A549 (cell line): ENCODE data around the gene KCND1. TPM values are rescaled to one million over a fixed set of nuclear protein-coding genes. Genes with fewer than 3 reads are reported as not detected.
A peak's percentile ranks its signal among the peaks of the same experiment; 100 is the strongest.

Experiments used
- ATAC-seq, 2 experiments: fragments of 200-7000 bp in 1 of 2; fragments of >200 bp in 1 of 2; cut with Nextera tagmentation in 1 of 2; cut with Tn5 transposase in 1 of 2; 3 replicates each; pipeline versions ENCODE4 v1.8.0 to v1.9.1; 2018 to 2020; ENCODE audit warnings: mild to moderate bottlenecking in 1 of 2, moderate library complexity in 1 of 2
- CTCF ChIA-PET: fragments of 300-600 bp; sonication (Branson Sonifier 250); formaldehyde crosslinking; extraction: SDS; loops from one replicate; lab custom pipeline; 2021; ENCODE audit warnings: antibody characterized with exemption, inconsistent platforms; lab: Yijun Ruan, JAX
- POLR2A ChIA-PET: fragments of 350-600 bp; formaldehyde crosslinking; extraction: SDS; loops from one replicate; lab custom pipeline; 2021; ENCODE audit warnings: antibody characterized with exemption, inconsistent platforms; lab: Yijun Ruan, JAX
- DNase-seq, 2 experiments: peaks; one replicate each; pipeline versions ENCODE4 v3.0.0 to v3.0.0-alpha.2; 2011 to 2016; ENCODE audit warnings: low read depth in 1 of 2, low spot score in 1 of 2
- FAIRE-seq: peaks from 2 replicates; lab custom pipeline; 2011; peaks lifted over from hg19 to GRCh38; lab: Jason Lieb, UNC
- H3K27ac ChIP-seq, 2 experiments: fragments of >200 bp; sonication (Bioruptor Twin); formaldehyde crosslinking; 3 replicates each; pipeline ENCODE4 v1.5.1; 2016 to 2017
- H3K4me1 ChIP-seq: fragments of >200 bp; sonication (Bioruptor Twin); formaldehyde crosslinking; 3 replicates; pipeline ENCODE4 v1.6.1; 2016
- H3K4me2 ChIP-seq: fragments of >200 bp; sonication (Bioruptor Twin); formaldehyde crosslinking; 3 replicates; pipeline ENCODE4 v1.6.1; 2016
- H3K4me3 ChIP-seq: fragments of >200 bp; sonication (Bioruptor Twin); formaldehyde crosslinking; 3 replicates; pipeline ENCODE4 v1.5.1; 2016
- H3K9me3 ChIP-seq: fragments of >200 bp; sonication (Bioruptor Twin); formaldehyde crosslinking; 3 replicates; pipeline ENCODE4 v1.6.1; 2016
- CBX2 ChIP-seq: fragments of 200-600 bp; sonication (generic); IDR thresholded peaks from 2 replicates; pipeline ENCODE4 v1.6.1; 2016; ENCODE audit warnings: low read depth, mild to moderate bottlenecking, borderline replicate concordance
- EHF ChIP-seq: fragments of 250-450 bp; sonication (Bioruptor Pico); IDR thresholded peaks from 2 replicates; pipeline ENCODE4 v1.5.0; 2020; ENCODE audit warnings: mild to moderate bottlenecking
- EP300 ChIP-seq, 2 experiments: fragments of >200 bp; sonication (Bioruptor Twin); formaldehyde crosslinking; IDR thresholded peaks; 2 replicates in 1 of 2; 3 replicates in 1 of 2; pipeline ENCODE4 v1.6.1; 2016 to 2017
- ESRRA ChIP-seq: fragments of 150-350 bp; IDR thresholded peaks from 2 replicates; pipeline ENCODE4 v1.6.1; 2014; ENCODE audit warnings: mild to moderate bottlenecking, low read length, borderline replicate concordance
- GATA3 ChIP-seq: IDR thresholded peaks from 2 replicates; pipeline ENCODE4 v1.6.1; 2012; ENCODE audit warnings: borderline replicate concordance
- JUN ChIP-seq, 2 experiments: fragments of >200 bp; sonication (Bioruptor Twin); formaldehyde crosslinking; IDR thresholded peaks; 2 replicates in 1 of 2; 3 replicates in 1 of 2; pipeline ENCODE4 v1.6.1; 2016 to 2017
- KDM1A ChIP-seq: fragments of 200-600 bp; sonication (generic); IDR thresholded peaks from 2 replicates; pipeline ENCODE4 v1.6.1; 2016; ENCODE audit warnings: low read depth, mild to moderate bottlenecking
- MAZ ChIP-seq: fragments of 150-350 bp; IDR thresholded peaks from 2 replicates; pipeline ENCODE4 v1.6.1; 2014; ENCODE audit warnings: antibody characterized with exemption, low read depth, low read length, borderline replicate concordance
- MYC ChIP-seq: IDR thresholded peaks from 2 replicates; pipeline ENCODE4 v1.6.1; 2012; ENCODE audit warnings: mild to moderate bottlenecking, inconsistent platforms, low read length, improper control_type of control experiment, borderline replicate concordance
- NFE2L2 ChIP-seq: fragments of 150-350 bp; conservative IDR thresholded peaks from 2 replicates; pipeline ENCODE4 v1.6.1; 2014; ENCODE audit warnings: low read length
- PHF8 ChIP-seq: fragments of 200-600 bp; sonication (generic); IDR thresholded peaks from 2 replicates; pipeline ENCODE4 v1.6.1; 2016; ENCODE audit warnings: low read depth, mild to moderate bottlenecking, antibody characterized with exemption, moderate library complexity, borderline replicate concordance
- POLR2A ChIP-seq: IDR thresholded peaks from 2 replicates; pipeline ENCODE4 v1.6.1; 2012; ENCODE audit warnings: mild to moderate bottlenecking, low read length
- POLR2AphosphoS2 ChIP-seq: conservative IDR thresholded peaks from 2 replicates; pipeline ENCODE4 v1.6.1; 2012; ENCODE audit warnings: low read length, improper control_type of control experiment, inconsistent platforms
- RCOR1 ChIP-seq: fragments of 150-350 bp; IDR thresholded peaks from 2 replicates; pipeline ENCODE4 v1.6.1; 2014; ENCODE audit warnings: antibody characterized with exemption, low read length, low read depth
- SREBF2 ChIP-seq: fragments of 450-650 bp; IDR thresholded peaks from 2 replicates; pipeline ENCODE4 v1.6.1; 2014; ENCODE audit warnings: mild to moderate bottlenecking, moderate library complexity
- WGBS: methylation state at CpG from one replicate; pipeline ENCODE4 v1.1.6; 2017; ENCODE audit errors: missing lambda C conversion rate; 5-methylcytosine and 5-hydroxymethylcytosine counted together
- polyA plus RNA-seq, 4 experiments: library from polyadenylated mRNA; depleted of rRNA in 3 of 4; stranded (reverse); fragments of >200 nt; fragmentation: RNase III in 1 of 4; extraction: RNeasy Plus Mini Kit Qiagen cat#74134 plus additional on column Dnase treatment in 1 of 4; gene quantifications; 2 replicates in 3 of 4; 3 replicates in 1 of 4; pipeline ENCODE4 v1.2.3, GENCODE V29; 2011 to 2017
- TF ChIP-seq, protein P1 (sequence below): fragments of >200 bp; sonication (Bioruptor Twin); formaldehyde crosslinking; IDR thresholded peaks from 3 replicates; pipeline ENCODE4 v1.5.1; 2016
- TF ChIP-seq, protein P2 (sequence below): IDR thresholded peaks from 2 replicates; pipeline ENCODE4 v1.6.1; 2012
- TF ChIP-seq, protein P3 (sequence below): fragments of 450-650 bp; IDR thresholded peaks from 2 replicates; pipeline ENCODE4 v1.6.1; 2014; ENCODE audit warnings: antibody characterized with exemption
- TF ChIP-seq, protein P4 (sequence below): fragments of >200 bp; sonication (Bioruptor Twin); formaldehyde crosslinking; IDR thresholded peaks from 3 replicates; pipeline ENCODE4 v1.6.1; 2016
- TF ChIP-seq, protein P5 (sequence below): fragments of 200-600 bp; sonication (generic); IDR thresholded peaks from 2 replicates; pipeline ENCODE4 v1.6.1; 2016; ENCODE audit warnings: antibody characterized with exemption, mild to moderate bottlenecking, moderate library complexity
- TF ChIP-seq, protein P6 (sequence below): IDR thresholded peaks from 2 replicates; pipeline ENCODE4 v1.6.1; 2012; ENCODE audit warnings: low read depth, borderline replicate concordance
- TF ChIP-seq, protein P7 (sequence below): IDR thresholded peaks from 2 replicates; pipeline ENCODE4 v1.6.1; 2012

The KCND1 gene
- polyA plus RNA-seq, 2 of the 4 experiments (the other 2 are of a cell fraction): 0.59 to 0.79 TPM

DNA sequence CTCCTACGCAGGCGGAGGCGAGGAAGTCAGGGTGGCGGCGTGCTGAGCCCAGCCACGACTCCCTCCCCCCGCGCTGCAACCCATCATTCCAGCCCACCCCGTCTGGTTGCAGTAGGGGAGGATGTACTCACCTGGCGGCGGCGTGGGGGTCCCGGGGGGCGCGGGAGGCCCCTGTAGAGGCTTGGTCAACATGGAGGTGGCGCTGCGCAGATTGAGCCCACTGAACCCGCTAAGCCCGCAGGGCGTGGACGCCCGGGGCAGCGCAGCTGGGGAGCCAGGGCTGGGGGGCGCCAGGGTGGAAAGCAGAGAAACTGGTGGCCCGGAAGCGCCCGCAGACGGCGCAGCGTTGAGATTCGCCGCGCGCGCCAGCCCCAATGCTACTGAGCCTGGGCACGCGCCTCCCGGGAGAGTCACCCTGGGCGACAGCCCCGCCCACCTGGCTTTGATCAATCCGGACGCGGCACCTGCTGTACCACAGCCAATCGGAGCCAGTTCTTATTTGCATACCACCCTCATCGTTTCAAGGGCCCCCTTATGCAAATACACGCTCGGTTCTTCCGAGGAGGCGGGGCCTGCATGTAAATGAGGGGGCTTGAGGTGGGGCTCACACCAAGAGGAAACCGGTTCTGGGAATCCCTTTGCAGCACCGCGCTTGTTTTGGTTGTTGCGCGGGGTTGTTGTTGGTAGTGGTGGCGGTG lies 52.9 kb downstream of the KCND1 start, which contains the start of gene PIM2:
PIM2 (minus strand) TSS at position 382 of the 698 bp plus-strand sequence; CDS start at position 192, 190 bp downstream.
- DNase-seq: peak; percentile 80 to 87
- Histone ChIP-seq H3K4me3 (peak within 1 kb of the TSS; percentile 87), H3K27ac (peak within 1 kb of the TSS; percentile 92 to 95), H3K9me3 (no peaks in the 10 kb centered on the region), H3K4me1 (peaks cover 13% of the 10 kb centered on the region), H3K4me2 (peak within 1 kb of the TSS; percentile 99)
- 17% methylated on average over 16 of the region's 55 CpGs for WGBS
- ChIA-PET CTCF (interaction anchor here (1.1 kb wide), 1 partner anchor 27 kb away, joined by 3 read pairs; no protein-coding TSS in a partner anchor), POLR2A (no interaction called here)
- peak; percentile 89 for FAIRE-seq
- ATAC-seq: peak; percentile 77 to 88
- TF ChIP-seq NFE2L2: no peak
- TF ChIP-seq, protein P1, sequence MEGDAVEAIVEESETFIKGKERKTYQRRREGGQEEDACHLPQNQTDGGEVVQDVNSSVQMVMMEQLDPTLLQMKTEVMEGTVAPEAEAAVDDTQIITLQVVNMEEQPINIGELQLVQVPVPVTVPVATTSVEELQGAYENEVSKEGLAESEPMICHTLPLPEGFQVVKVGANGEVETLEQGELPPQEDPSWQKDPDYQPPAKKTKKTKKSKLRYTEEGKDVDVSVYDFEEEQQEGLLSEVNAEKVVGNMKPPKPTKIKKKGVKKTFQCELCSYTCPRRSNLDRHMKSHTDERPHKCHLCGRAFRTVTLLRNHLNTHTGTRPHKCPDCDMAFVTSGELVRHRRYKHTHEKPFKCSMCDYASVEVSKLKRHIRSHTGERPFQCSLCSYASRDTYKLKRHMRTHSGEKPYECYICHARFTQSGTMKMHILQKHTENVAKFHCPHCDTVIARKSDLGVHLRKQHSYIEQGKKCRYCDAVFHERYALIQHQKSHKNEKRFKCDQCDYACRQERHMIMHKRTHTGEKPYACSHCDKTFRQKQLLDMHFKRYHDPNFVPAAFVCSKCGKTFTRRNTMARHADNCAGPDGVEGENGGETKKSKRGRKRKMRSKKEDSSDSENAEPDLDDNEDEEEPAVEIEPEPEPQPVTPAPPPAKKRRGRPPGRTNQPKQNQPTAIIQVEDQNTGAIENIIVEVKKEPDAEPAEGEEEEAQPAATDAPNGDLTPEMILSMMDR: no peak
- TF ChIP-seq POLR2A: peak; percentile 68
- TF ChIP-seq EHF (CRISPR knock-in tag): no peak
- TF ChIP-seq CBX2: no peak
- TF ChIP-seq, protein P2, sequence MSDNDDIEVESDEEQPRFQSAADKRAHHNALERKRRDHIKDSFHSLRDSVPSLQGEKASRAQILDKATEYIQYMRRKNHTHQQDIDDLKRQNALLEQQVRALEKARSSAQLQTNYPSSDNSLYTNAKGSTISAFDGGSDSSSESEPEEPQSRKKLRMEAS: peak; percentile 72
- TF ChIP-seq, protein P3, sequence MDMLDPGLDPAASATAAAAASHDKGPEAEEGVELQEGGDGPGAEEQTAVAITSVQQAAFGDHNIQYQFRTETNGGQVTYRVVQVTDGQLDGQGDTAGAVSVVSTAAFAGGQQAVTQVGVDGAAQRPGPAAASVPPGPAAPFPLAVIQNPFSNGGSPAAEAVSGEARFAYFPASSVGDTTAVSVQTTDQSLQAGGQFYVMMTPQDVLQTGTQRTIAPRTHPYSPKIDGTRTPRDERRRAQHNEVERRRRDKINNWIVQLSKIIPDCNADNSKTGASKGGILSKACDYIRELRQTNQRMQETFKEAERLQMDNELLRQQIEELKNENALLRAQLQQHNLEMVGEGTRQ: peak; percentile 84
- TF ChIP-seq, protein P4, sequence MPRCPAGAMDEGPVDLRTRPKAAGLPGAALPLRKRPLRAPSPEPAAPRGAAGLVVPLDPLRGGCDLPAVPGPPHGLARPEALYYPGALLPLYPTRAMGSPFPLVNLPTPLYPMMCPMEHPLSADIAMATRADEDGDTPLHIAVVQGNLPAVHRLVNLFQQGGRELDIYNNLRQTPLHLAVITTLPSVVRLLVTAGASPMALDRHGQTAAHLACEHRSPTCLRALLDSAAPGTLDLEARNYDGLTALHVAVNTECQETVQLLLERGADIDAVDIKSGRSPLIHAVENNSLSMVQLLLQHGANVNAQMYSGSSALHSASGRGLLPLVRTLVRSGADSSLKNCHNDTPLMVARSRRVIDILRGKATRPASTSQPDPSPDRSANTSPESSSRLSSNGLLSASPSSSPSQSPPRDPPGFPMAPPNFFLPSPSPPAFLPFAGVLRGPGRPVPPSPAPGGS: 0 out of 3 replicates have a peak, but pooled peaks have one; percentile 51
- TF ChIP-seq KDM1A: no peak
- no peak for TF ChIP-seq RCOR1
- peak; percentile 43; the same call in 1 of the 2 replicates for TF ChIP-seq PHF8
- peak; percentile 17; the same call in 1 of the 2 replicates for TF ChIP-seq MYC
- TF ChIP-seq POLR2AphosphoS2: no peak
- TF ChIP-seq MAZ: no peak
- TF ChIP-seq JUN (IDR thresholded peaks at IDR 0.05): peak in 1 of 2 experiments; percentile 61; a peak in 2 of 5 replicates

DNA sequence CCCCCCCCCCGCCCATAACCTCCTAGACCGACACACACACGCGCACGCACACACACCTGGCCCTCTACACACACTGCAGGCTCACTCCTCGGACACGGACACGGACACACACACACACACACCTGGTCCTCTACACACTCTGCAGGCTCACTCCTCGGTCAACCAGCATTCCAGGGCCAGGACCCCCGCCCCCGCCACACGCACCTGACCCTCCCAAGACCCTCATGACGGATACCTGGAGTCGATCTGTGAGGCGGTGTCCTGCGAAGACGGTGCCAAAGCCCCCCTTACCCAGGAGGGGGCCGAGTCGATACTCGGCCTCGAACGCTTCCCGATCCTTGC lies 53.4 kb downstream of the KCND1 start:
- Histone ChIP-seq H3K4me3 (peak overlapping the region; percentile 87), H3K4me1 (peaks cover 13% of the 10 kb centered on the region), H3K27ac (peak overlapping the region; percentile 92 to 95), H3K4me2 (peak overlapping the region; percentile 99), H3K9me3 (no peaks in the 10 kb centered on the region)
- DNase-seq: no peak
- no CpG with 5 or more reads among the region's 23 CpGs for WGBS
- no peak for FAIRE-seq
- CTCF ChIA-PET: no interaction called here
- POLR2A ChIA-PET: no interaction called here
- TF ChIP-seq GATA3 (no peak), EP300 (IDR thresholded peaks at IDR 0.05) (no peak), SREBF2 (no peak), ESRRA (no peak)
- TF ChIP-seq, protein P5, sequence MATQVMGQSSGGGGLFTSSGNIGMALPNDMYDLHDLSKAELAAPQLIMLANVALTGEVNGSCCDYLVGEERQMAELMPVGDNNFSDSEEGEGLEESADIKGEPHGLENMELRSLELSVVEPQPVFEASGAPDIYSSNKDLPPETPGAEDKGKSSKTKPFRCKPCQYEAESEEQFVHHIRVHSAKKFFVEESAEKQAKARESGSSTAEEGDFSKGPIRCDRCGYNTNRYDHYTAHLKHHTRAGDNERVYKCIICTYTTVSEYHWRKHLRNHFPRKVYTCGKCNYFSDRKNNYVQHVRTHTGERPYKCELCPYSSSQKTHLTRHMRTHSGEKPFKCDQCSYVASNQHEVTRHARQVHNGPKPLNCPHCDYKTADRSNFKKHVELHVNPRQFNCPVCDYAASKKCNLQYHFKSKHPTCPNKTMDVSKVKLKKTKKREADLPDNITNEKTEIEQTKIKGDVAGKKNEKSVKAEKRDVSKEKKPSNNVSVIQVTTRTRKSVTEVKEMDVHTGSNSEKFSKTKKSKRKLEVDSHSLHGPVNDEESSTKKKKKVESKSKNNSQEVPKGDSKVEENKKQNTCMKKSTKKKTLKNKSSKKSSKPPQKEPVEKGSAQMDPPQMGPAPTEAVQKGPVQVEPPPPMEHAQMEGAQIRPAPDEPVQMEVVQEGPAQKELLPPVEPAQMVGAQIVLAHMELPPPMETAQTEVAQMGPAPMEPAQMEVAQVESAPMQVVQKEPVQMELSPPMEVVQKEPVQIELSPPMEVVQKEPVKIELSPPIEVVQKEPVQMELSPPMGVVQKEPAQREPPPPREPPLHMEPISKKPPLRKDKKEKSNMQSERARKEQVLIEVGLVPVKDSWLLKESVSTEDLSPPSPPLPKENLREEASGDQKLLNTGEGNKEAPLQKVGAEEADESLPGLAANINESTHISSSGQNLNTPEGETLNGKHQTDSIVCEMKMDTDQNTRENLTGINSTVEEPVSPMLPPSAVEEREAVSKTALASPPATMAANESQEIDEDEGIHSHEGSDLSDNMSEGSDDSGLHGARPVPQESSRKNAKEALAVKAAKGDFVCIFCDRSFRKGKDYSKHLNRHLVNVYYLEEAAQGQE: no peak
- TF ChIP-seq, protein P6, sequence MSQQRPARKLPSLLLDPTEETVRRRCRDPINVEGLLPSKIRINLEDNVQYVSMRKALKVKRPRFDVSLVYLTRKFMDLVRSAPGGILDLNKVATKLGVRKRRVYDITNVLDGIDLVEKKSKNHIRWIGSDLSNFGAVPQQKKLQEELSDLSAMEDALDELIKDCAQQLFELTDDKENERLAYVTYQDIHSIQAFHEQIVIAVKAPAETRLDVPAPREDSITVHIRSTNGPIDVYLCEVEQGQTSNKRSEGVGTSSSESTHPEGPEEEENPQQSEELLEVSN: no peak
- TF ChIP-seq, protein P7, sequence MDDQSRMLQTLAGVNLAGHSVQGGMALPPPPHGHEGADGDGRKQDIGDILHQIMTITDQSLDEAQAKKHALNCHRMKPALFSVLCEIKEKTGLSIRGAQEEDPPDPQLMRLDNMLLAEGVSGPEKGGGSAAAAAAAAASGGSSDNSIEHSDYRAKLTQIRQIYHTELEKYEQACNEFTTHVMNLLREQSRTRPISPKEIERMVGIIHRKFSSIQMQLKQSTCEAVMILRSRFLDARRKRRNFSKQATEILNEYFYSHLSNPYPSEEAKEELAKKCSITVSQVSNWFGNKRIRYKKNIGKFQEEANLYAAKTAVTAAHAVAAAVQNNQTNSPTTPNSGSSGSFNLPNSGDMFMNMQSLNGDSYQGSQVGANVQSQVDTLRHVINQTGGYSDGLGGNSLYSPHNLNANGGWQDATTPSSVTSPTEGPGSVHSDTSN: no peak
- ATAC-seq: peak in 1 of 2 experiments; percentile 19; a peak in 5 of 6 replicates
